Pons (tissue), 1 donor: ENCODE results near the gene GRHPR.
"Not testable (repeated sequence)": the region's sequence is repeated elsewhere in the genome, so short reads cannot be mapped to it uniquely, and the experiment has no call there.

ENCODE experiments used
- DNase-seq: peaks from one replicate; pipeline ENCODE4 v3.0.0-alpha.2; 2016; ENCODE audit warnings: low spot score

Gene GRHPR

DNA sequence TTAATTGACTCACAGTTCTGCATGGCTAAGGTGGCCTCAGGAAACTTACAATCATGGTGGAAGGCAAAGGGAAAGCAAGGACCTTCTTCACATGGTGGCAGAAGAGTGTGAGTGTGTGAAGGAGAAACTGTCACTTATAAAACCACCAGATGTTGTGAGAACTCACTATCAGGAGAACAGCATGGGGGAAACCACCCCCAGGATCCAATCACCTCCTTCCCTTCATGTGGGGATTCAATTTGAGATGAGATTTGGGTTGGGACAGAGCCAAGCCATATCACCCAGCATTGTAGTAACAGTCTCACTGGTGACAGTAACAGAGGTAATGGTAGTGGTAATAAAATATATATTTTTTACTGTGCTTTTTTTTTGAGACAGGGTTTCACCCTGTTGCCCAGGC, 24.6 kb downstream of the GRHPR start:
- no peak for DNase-seq

GRCh38 chr9:37449862-37450632, 27.6 kb downstream of the GRHPR start:
- peak; percentile 94 for DNase-seq

- DNase-seq: no peak
Observed at GRCh38 chr9:37451628-37452027, 29.1 kb downstream of the GRHPR start.

DNA sequence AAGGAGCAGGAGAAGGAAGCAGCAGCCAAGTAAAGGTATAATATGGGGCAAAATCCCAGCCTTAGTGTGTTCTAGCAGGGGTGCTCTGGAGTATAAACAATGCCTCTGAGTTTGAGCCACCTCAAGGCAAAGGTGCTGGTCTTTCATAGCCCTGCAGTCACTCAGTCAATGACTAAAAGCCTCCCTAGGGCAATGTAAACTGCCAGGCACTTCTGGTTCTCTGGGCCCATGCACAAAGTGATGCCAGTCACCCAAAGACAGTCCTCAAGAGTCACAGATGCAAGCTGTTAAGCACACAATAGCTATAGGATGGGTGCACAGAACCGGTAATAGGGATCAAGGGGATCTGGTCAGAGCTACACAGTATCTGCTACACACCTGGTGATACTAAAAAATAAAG, 30.1 kb downstream of the GRHPR start:
- DNase-seq: no peak

- no peak for DNase-seq
Observed at GRCh38 chr9:37453827-37454226, 31.3 kb downstream of the GRHPR start.

- no peak for DNase-seq
Observed at GRCh38 chr9:37454238-37454637, 31.7 kb downstream of the GRHPR start.

GRCh38 chr9:37455884-37456647, 33.6 kb downstream of the GRHPR start:
- DNase-seq: no peak

GRCh38 chr9:37456817-37457216, 34.3 kb downstream of the GRHPR start:
- DNase-seq: no peak

DNA sequence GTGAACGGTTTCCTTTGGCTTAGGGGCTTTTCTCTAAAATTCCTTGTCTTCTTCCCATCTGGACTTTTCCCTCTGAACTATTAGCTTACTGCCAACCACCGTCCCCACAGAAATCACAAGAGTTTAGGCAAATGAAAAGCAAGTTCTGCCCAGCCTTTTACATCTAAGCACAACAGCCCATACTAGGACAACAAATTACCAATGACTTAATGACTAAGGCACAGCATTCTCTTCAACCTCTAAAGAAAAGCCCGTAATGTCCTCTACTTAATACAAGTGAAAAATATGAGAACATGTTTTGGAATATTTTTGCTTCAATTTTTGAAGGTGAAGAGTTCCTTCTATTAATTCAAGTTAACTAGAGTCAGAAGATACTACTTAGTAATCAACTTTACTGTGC, 41.5 kb downstream of the GRHPR start:
- no peak for DNase-seq

DNA sequence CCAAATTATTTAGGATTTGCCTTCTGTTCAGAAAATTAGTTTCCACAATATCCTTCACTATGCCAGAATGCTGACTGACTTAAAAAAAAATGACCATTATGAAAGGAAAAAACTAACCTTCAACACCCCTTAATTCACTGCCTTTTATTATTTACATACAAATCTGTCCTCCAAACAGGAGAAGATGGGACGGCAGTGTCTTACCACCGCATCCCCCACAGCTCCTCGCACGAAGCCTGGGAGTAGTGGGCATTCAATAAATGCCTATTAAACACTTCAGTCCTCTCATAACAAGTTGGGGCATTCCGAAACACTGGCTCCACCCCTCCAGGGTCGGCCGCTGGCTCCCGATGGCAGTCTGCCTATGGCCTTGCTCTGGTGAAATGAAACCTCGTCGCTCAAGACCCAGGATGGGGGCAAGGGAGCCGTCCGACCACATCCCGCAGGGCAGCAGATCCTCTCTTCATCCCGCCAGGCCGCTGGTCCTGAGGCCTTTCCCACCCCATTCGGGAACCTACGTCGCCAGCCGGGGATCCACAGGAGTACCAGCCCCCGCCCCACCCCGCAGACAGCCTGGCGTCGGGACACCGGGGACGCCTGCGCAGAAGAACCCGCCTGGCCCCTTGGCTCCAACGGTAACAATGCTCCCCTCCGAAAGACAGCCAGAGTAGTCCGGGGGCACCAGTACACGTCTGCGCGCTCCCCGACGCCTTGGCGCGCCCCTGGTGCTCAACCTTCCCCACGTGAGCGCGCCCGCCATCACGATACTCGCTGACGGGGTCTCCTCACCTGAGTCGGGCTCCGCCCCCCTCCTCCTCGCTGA, 42.1 kb downstream of the GRHPR start:
- peak; percentile 49 for DNase-seq

- peak; percentile 100 for DNase-seq
Observed at GRCh38 chr9:37465249-37466036, 42.9 kb downstream of the GRHPR start, which contains the start of gene ZBTB5. ZBTB5 (minus strand) TSS chr9:37465450; CDS start chr9:37442551, 22,899 bp downstream.

DNA sequence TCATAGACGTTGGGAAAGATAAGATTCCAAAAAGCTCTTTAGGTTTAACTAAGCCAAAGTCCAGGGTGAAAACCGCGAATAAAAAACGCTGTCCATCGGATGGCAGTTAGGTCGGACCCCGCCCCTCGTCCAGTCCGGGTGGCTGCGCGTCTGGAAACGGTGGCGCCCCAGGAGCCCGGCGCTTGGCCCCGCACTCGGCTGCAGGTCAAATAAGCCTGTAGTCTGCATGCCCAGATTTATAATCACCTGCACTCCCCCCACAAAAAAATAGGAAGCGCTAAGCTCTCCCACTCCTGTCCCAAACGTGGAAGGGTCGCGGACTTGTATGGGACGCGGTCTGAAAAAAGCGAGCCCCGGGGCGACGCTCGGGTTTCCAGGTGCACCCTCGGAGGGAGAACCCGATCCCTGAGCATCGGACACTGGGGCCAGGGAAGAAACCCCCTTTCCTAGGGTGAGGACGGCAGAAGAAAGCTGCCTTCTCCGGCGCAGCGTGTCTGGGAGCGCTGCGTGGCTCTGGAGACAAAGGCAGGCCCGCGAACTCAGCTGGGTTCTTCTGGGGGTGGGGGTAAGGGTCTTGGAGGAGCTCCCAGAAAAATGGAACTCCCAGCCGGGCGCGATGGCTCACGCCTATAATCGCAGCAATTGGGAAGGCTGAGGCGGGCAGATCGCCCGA, 43.7 kb downstream of the GRHPR start:
- DNase-seq: peak; percentile 53

DNA sequence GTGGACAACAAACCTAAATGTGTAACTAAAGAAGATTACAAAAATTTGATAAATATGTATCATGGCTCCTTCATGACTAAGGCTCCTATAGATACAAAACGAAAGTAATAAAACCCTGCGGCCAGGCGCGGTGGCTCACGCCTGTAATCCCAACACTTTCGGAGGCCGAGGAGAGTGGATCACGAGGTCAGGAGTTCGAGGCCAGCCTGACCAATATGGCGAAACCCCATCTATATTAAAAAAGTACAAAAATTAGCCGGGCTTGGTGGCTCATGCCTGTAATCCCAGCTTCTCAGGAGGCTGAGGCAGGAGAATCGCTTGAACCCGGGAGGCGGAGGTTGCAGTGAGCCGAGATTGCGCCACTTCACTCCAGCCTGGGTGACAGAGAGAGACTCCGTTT, 45.0 kb downstream of the GRHPR start:
- DNase-seq: not testable (repeated sequence)

GRCh38 chr9:37468620-37469019, 46.1 kb downstream of the GRHPR start:
- DNase-seq: no peak

- DNase-seq: peak; percentile 46
Observed at GRCh38 chr9:37471942-37472684, 49.6 kb downstream of the GRHPR start.

GRCh38 chr9:37473982-37474381, 51.5 kb downstream of the GRHPR start:
- not testable (repeated sequence) for DNase-seq

DNA sequence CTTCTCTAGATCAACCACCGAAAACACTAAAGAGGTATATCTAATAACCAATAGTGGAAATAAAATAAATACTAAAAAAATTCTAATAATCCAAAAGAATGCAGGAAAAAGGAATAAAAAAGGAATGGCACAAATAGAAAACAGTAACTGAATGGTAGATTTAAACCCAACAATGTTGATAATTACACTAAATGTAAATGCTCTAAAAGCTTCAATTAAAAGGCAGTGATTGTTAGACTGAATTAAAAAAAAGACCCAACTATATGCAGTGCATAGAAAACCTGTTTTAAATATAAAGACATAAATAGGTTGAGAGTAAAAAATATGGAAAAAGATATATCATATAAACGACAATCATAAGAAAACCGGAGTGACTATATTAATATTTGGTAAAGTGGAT, 51.9 kb downstream of the GRHPR start:
- no peak for DNase-seq

DNA sequence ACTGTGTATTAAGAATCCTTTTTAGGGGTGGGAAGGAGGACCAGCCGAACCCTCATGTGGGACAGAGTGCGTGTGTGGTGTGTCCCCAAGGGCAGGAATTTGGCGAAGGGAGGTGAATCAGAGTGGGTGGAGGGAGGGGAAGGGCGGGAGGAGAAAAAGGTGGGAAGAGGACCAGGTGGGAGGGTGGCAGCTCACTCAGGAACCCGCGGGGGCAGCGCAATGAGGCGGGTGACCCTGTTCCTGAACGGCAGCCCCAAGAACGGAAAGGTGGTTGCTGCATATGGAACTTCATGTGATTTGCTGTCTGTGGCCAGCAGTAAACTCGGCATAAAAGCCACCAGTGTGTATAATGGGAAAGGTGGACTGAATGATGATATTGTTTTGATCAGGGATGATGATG, 54.4 kb downstream of the GRHPR start:
- no peak for DNase-seq

DNA sequence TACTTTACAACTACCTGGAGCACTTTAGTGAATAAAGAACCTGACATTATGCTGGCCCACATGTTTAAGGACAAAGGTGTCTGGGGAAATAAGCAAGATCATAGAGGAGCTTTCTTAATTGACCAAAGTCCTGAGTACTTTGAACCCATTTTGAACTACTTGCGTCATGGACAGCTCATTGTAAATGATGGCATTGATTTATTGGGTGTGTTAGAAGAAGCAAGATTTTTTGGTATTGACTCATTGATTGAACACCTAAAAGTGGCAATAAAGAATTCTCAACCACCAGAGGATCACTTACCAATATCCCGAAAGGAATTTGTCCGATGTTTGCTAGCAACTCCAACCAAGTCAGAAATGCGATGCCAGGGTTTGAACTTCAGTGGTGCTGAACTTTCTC, 54.9 kb downstream of the GRHPR start:
- not testable (repeated sequence) for DNase-seq

- not testable (repeated sequence) for DNase-seq
Observed at GRCh38 chr9:37477987-37478619, 55.6 kb downstream of the GRHPR start.
